Bronchus fibroblast of lung (primary cell): Measurements from ENCODE around the gene SEMA3C. TPM values are rescaled to one million over a fixed set of nuclear protein-coding genes. Genes with fewer than 3 reads are reported as not detected.

Experiments used
- total RNA-seq: library from RNA; depleted of rRNA; stranded (reverse); fragments of >200 nt; gene quantifications from 2 replicates; pipeline ENCODE4 v1.2.3, GENCODE V29; 2015

The SEMA3C gene
- 78.6 and 99.4 TPM in 2 replicates for total RNA-seq

DNA sequence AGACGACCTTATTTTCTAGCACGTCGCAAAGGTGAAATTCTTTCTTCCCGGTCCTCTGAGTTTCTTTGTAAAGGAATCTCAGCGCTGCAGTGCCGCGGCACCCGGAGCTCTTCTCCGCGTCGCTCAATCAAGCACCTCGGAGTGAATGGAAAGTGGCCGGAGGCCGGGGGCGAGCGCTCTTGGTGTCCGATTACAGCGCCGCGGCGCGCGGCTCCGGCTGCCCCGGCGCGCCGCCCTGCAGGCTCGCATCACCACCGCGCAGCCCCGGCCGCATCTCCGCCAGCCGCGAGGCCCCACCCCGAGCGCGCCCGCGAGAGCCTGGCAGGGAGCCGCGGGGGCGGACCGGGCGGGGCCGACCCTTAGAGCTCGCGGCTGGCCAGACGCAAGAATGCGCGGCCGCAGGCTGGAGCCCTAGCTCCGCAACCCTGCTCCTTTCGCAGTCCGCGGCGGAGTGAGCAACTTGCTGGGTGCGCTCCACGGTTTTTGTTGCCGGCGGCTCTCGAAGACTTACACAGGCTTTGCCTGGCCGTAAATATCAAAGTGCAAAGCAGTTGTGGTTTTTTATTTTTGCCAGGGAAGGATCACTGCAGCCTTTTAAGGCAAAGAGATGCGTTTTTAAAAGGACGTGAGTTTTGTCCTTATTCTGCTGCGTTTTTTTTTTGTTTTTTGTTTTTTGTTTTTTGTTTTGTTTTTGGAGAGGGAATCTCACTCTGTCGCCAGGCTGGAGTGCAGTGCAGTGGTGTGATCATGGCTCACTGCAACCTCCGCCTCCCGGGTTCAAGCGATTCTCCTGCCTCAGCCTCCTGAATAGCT is at the start of gene SEMA3C:
SEMA3C (minus strand) TSS at position 143 of the 813 bp plus-strand sequence. CDS start 2,270 bp downstream, outside the sequence.

